Natural killer cell treated with Interleukin-12 subunit alpha and Interleukin-12 subunit beta and Interleukin-15 and Interleukin-18, amount 100 ng/mL, for 72 hours (primary cell): ENCODE measurements around the gene SPECC1. TPM values are rescaled to one million over a fixed set of nuclear protein-coding genes. Genes with fewer than 3 reads are reported as not detected.
"Not testable (repeated sequence)": the region's sequence is repeated elsewhere in the genome, so short reads cannot be mapped to it uniquely, and the experiment has no call there.

Experiments
- ATAC-seq, 2 donors: fragments of 150-1000 bp; cut with Tn5 transposase in 1 of 2; sonication (Bioruptor Pico), chemical (Tn5 transposase) in 1 of 2; 2 replicates each; pipeline ENCODE4 v1.10.0; 2021
- DNase-seq: peaks from one replicate; pipeline ENCODE4 v3.0.0; 2022; ENCODE audit warnings: low spot score
- H3K27ac Mint-ChIP-seq, 2 donors: 1 replicate in 1 of 2; 2 replicates in 1 of 2; pipeline ENCODE4 v1.8.0; 2022; ENCODE audit warnings: mixed read lengths in 2 of 2, mild to moderate bottlenecking in 1 of 2, moderate library complexity in 1 of 2
- H3K27me3 Mint-ChIP-seq, 2 donors: 1 replicate in 1 of 2; 2 replicates in 1 of 2; pipeline ENCODE4 v1.8.0; 2022; ENCODE audit warnings: mixed read lengths in 2 of 2
- H3K36me3 Mint-ChIP-seq: one replicate; pipeline ENCODE4 v1.8.0; 2022; ENCODE audit warnings: mixed read lengths
- H3K4me1 Mint-ChIP-seq, 2 donors: 1 replicate in 1 of 2; 2 replicates in 1 of 2; pipeline ENCODE4 v1.8.0; 2022; ENCODE audit warnings: low read depth in 2 of 2, mixed read lengths in 2 of 2, mild to moderate bottlenecking in 1 of 2
- H3K4me3 Mint-ChIP-seq: one replicate; pipeline ENCODE4 v1.8.0; 2022; ENCODE audit warnings: mixed read lengths
- H3K9me3 Mint-ChIP-seq: 2 replicates; pipeline ENCODE4 v1.8.0; 2022; ENCODE audit warnings: mixed read lengths
- total RNA-seq, 2 donors: library from RNA; stranded (reverse); gene quantifications; one replicate each; pipeline ENCODE4 v1.2.3, GENCODE V29; 2022

Gene SPECC1
- total RNA-seq, 2 donors from 2014 or later, result 27.6 to 28.1 TPM

- no peak for DNase-seq
- H3K36me3 Mint-ChIP-seq, result peaks cover 8% of the 10 kb centered on the region
- H3K9me3 Mint-ChIP-seq, result no peaks in the 10 kb centered on the region
- ATAC-seq, result no peak
- no peak overlapping the region for H3K4me3 Mint-ChIP-seq
- no peaks in the 10 kb centered on the region for H3K27me3 Mint-ChIP-seq
- no peaks in the 10 kb centered on the region for H3K4me1 Mint-ChIP-seq
- H3K27ac Mint-ChIP-seq, result no peak overlapping the region
These were observed 232.7 kb downstream of the SPECC1 start for GRCh38 chr17:20241855-20242254.

DNA sequence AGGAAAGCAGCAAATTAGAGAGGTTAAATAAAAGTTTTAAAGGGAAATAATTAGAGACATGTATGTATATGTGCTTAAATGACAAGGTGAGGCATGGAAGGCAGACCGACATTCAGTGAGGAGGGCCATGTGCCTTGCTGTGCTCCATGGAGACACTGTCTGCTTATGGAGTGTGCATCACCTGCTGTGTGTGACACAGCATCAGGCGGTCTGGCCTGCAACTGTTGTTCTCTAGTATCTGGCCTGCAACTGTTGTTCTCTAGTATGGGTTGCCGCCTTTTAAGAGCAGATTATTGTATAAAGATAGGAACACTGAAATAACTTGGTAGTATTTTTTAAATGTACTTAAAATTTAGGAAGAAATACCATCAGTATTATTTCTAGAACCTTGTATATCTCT lies 233.1 kb downstream of the SPECC1 start:
- ATAC-seq (no peak), DNase-seq (no peak)
- Mint-ChIP-seq H3K4me3 (no peak overlapping the region), H3K27me3 (no peaks in the 10 kb centered on the region), H3K36me3 (peaks cover 8% of the 10 kb centered on the region), H3K27ac (no peak overlapping the region), H3K9me3 (no peaks in the 10 kb centered on the region), H3K4me1 (no peaks in the 10 kb centered on the region)

GRCh38 chr17:20243524-20243923 lies 234.4 kb downstream of the SPECC1 start:
- Mint-ChIP-seq H3K9me3 (no peaks in the 10 kb centered on the region), H3K4me3 (no peak overlapping the region), H3K4me1 (no peaks in the 10 kb centered on the region), H3K27me3 (no peaks in the 10 kb centered on the region), H3K36me3 (peaks cover 8% of the 10 kb centered on the region), H3K27ac (no peak overlapping the region)
- DNase-seq (no peak), ATAC-seq (no peak)

DNA sequence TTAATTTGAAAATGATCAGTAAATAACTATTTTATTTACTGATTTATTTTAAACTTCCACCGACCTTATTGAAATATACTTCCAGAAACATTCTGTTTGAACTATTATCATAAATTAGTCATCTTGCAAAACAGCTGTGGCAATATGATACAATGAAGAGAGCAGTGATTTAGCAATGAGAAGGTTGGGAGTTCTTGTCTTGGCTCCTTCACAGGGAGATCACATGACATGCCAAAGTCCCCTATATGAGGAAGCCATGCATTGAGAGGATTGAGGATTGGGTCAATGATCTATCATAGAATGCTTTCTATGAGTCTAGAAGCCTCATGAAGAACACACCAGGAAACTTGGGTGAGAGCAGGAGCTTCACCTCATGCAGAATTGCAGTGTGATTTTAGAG lies 235.5 kb downstream of the SPECC1 start:
- no peak overlapping the region for H3K4me3 Mint-ChIP-seq
- DNase-seq (no peak), ATAC-seq (no peak)
- no peak overlapping the region for H3K27ac Mint-ChIP-seq
- H3K9me3 Mint-ChIP-seq, result no peaks in the 10 kb centered on the region
- peaks cover 12% of the 10 kb centered on the region for H3K36me3 Mint-ChIP-seq
- H3K4me1 Mint-ChIP-seq, result peaks cover 0 to 3% of the 10 kb centered on the region in 2 donors
- H3K27me3 Mint-ChIP-seq, result no peaks in the 10 kb centered on the region

GRCh38 chr17:20246692-20247091 lies 237.5 kb downstream of the SPECC1 start:
- H3K9me3 Mint-ChIP-seq, result no peaks in the 10 kb centered on the region
- H3K27ac Mint-ChIP-seq, result no peak overlapping the region
- ATAC-seq, result no peak

DNA sequence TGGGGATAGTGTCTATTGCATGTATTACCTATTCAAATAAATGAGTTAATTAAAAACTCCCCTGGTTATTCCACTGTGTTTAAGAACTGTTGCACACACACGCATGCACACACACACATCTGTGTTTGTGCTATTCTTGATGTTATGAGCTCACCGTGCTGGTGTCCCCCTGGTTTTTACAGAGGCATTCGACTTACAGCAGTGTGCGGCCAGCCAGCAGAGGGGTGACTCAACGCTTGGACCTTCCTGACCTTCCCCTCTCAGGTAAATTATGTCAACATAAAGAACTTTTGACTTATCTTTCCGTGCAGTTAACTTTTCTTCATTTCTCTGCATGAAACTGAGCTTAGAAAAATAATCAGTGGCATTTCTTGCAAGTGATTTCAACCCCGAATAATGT lies 244.2 kb downstream of the SPECC1 start:
- no peaks in the 10 kb centered on the region for H3K27me3 Mint-ChIP-seq
- H3K36me3 Mint-ChIP-seq, result peaks cover 20% of the 10 kb centered on the region
- DNase-seq, result no peak
- H3K4me3 Mint-ChIP-seq, result no peak overlapping the region
- H3K4me1 Mint-ChIP-seq, result peaks cover 0 to 6% of the 10 kb centered on the region in 2 donors
- peaks cover 3% of the 10 kb centered on the region for H3K9me3 Mint-ChIP-seq
- no peak overlapping the region for H3K27ac Mint-ChIP-seq
- no peak for ATAC-seq

More at GRCh38 chr17:20246692-20247091, 237.5 kb downstream of the SPECC1 start:
- Mint-ChIP-seq H3K4me1 (peaks cover 0 to 6% of the 10 kb centered on the region in 2 donors), H3K36me3 (peaks cover 15% of the 10 kb centered on the region), H3K27me3 (no peaks in the 10 kb centered on the region), H3K4me3 (no peak overlapping the region)
- no peak for DNase-seq

DNA sequence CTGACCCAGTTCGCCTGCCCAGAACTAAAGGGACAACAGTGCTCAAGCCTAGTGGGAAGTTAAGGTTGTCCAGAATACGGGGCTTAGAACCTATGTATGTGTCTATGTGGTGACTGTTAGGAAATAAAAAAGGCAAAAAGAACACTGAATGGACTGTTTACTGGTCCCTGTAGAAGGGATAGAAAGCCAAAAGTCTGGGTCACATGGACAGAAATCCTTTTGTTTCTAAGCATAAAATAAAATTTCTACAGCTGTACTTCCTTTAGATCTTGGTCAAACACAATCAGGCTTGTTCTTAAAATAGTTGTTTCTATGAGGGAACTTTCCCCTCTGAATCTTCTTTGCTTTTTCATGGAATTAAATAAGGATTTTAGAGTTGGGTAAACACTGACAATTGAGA lies 245.4 kb downstream of the SPECC1 start:
- peaks cover 23% of the 10 kb centered on the region for H3K36me3 Mint-ChIP-seq
- H3K4me3 Mint-ChIP-seq, result no peak overlapping the region
- H3K27me3 Mint-ChIP-seq, result no peaks in the 10 kb centered on the region
- peaks cover 3% of the 10 kb centered on the region for H3K9me3 Mint-ChIP-seq
- H3K4me1 Mint-ChIP-seq, result peaks cover 0 to 4% of the 10 kb centered on the region in 2 donors
- DNase-seq, result no peak
- ATAC-seq, result no peak
- H3K27ac Mint-ChIP-seq, result no peak overlapping the region

- H3K4me3 Mint-ChIP-seq, result no peak overlapping the region
- peaks cover 3% of the 10 kb centered on the region for H3K9me3 Mint-ChIP-seq
- DNase-seq (no peak), ATAC-seq (no peak)
- H3K4me1 Mint-ChIP-seq, result no peaks in the 10 kb centered on the region
- peaks cover 18% of the 10 kb centered on the region for H3K36me3 Mint-ChIP-seq
- H3K27ac Mint-ChIP-seq, result no peak overlapping the region
- no peaks in the 10 kb centered on the region for H3K27me3 Mint-ChIP-seq
These were observed 247.0 kb downstream of the SPECC1 start for GRCh38 chr17:20256144-20256543.

- no peak overlapping the region for H3K4me3 Mint-ChIP-seq
- H3K36me3 Mint-ChIP-seq, result peaks cover 18% of the 10 kb centered on the region
- H3K4me1 Mint-ChIP-seq, result peaks cover under 1 to 3% of the 10 kb centered on the region in 2 donors
- DNase-seq, result no peak
- no peak for ATAC-seq
- peaks cover 3% of the 10 kb centered on the region for H3K9me3 Mint-ChIP-seq
- no peaks in the 10 kb centered on the region for H3K27me3 Mint-ChIP-seq
- H3K27ac Mint-ChIP-seq, result no peak overlapping the region
These were observed 247.8 kb downstream of the SPECC1 start for GRCh38 chr17:20257008-20257407.

DNA sequence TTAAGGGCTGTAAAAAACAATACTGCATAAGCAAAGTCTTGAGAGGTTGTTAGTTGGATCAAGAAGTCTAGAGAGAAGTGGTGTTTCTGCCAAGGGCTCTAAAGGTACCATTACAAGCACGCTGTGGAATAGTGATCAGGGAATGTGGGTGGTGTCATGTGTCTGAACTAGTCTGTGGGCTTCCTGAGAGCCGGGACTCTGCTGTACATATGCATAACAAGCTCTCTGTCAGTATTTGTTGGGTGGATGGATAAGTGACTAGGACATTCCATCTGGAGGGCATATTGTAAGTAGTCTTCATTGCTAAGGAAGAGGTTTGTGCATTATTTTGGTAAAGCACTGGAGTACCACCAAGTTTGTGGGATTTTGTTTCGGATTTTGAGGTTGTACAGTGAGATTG lies 248.6 kb downstream of the SPECC1 start:
- DNase-seq (no peak), ATAC-seq (no peak)
- no peak overlapping the region for H3K27ac Mint-ChIP-seq
- H3K4me1 Mint-ChIP-seq, result peaks cover 6 to 9% of the 10 kb centered on the region in 2 donors
- no peak overlapping the region for H3K4me3 Mint-ChIP-seq
- peaks cover 18% of the 10 kb centered on the region for H3K36me3 Mint-ChIP-seq
- H3K27me3 Mint-ChIP-seq, result no peaks in the 10 kb centered on the region
- H3K9me3 Mint-ChIP-seq, result peaks cover 3% of the 10 kb centered on the region

GRCh38 chr17:20259668-20260067 lies 250.5 kb downstream of the SPECC1 start:
- ATAC-seq, result no peak
- peaks cover 6 to 9% of the 10 kb centered on the region in 2 donors for H3K4me1 Mint-ChIP-seq
- no peak overlapping the region for H3K27ac Mint-ChIP-seq
- no peak overlapping the region for H3K4me3 Mint-ChIP-seq
- H3K27me3 Mint-ChIP-seq, result no peaks in the 10 kb centered on the region
- no peak for DNase-seq
- H3K9me3 Mint-ChIP-seq, result peaks cover 3% of the 10 kb centered on the region
- H3K36me3 Mint-ChIP-seq, result peaks cover 18% of the 10 kb centered on the region

DNA sequence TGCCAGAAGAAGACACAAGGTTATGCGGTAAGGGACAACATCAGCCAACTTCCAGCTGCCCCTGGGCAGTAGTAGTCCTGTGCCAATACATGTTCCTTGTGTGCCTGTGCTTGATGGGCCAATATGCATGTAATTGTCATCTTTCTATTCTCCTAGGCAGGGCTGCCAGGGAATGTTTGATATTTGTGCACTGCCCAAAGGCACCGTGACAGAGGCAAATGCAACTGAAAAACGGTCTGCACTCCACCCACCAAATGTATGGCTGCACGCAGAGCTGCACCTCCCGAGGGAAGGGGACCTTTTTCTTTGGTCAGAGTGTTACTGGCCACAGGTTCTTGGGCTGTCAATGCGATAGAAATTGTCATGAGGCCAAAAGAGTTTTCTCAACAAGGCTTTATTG lies 251.1 kb downstream of the SPECC1 start:
- Mint-ChIP-seq H3K27me3 (no peaks in the 10 kb centered on the region), H3K9me3 (peaks cover 3% of the 10 kb centered on the region), H3K27ac (no peak overlapping the region), H3K36me3 (peaks cover 18% of the 10 kb centered on the region), H3K4me3 (no peak overlapping the region), H3K4me1 (peaks cover 6 to 9% of the 10 kb centered on the region in 2 donors)
- no peak for ATAC-seq
- no peak for DNase-seq

- no peak for ATAC-seq
- Mint-ChIP-seq H3K27ac (no peak overlapping the region), H3K36me3 (peaks cover 14% of the 10 kb centered on the region), H3K9me3 (peaks cover 3% of the 10 kb centered on the region), H3K4me1 (peaks cover 8 to 9% of the 10 kb centered on the region in 2 donors), H3K4me3 (no peak overlapping the region), H3K27me3 (no peaks in the 10 kb centered on the region)
- DNase-seq, result no peak
These were observed 253.3 kb downstream of the SPECC1 start for GRCh38 chr17:20262226-20263114.

DNA sequence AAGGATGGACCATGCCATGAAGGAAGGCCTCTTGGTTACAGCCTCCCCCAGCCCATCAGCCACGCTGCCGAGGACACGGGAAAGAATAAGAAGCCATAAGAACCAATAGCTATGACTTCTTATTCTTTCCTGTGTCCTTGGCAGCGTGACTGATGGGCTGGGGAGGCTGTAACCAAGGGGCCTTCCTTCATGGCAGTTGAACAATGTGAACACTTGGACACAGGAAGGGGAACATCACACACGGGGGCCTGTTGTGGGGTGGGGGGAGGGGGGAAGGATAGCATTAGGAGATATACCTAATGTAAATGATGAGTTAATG lies 253.9 kb downstream of the SPECC1 start:
- H3K27me3 Mint-ChIP-seq, H3K36me3 Mint-ChIP-seq, H3K27ac Mint-ChIP-seq, H3K4me3 Mint-ChIP-seq, H3K9me3 Mint-ChIP-seq, ATAC-seq, DNase-seq: not testable (repeated sequence)
- peaks cover 9 to 13% of the 10 kb centered on the region in 2 donors for H3K4me1 Mint-ChIP-seq

DNA sequence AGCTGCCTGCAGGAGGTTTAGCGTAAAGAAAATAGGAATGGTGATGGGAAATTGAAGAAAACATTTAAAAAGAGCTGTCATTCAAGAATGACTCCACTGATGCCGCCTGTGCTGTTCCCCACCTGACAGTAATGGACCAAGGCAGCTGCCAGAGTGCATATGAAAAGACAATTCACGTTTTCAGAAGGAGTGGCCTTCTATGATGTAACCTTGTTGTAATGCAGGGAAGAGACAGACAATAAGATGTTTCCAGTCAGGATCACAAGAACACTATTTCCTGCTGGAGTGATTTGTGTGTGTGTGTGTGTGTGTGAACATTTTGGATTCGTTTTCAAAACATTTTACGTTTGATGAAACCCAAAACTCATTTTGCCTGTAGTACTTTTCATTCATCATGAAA lies 254.4 kb downstream of the SPECC1 start:
- peaks cover 9 to 13% of the 10 kb centered on the region in 2 donors for H3K4me1 Mint-ChIP-seq
- H3K27me3 Mint-ChIP-seq, result no peaks in the 10 kb centered on the region
- no peaks in the 10 kb centered on the region for H3K9me3 Mint-ChIP-seq
- ATAC-seq, result no peak
- H3K27ac Mint-ChIP-seq, result no peak overlapping the region
- no peak for DNase-seq
- no peak overlapping the region for H3K4me3 Mint-ChIP-seq
- peaks cover 3% of the 10 kb centered on the region for H3K36me3 Mint-ChIP-seq
